Vagina (tissue), 2 donors: ENCODE data around the gene MACROD2. TPM values are rescaled to one million over a fixed set of nuclear protein-coding genes. Genes with fewer than 3 reads are reported as not detected.
"Not testable (repeated sequence)": the region's sequence is repeated elsewhere in the genome, so short reads cannot be mapped to it uniquely, and the experiment has no call there.

Source experiments
- DNase-seq, 2 donors: peaks; one replicate each; pipeline ENCODE4 v3.0.0-alpha.2; 2017; ENCODE audit errors: extremely low spot score in 2 of 2
- H3K27ac ChIP-seq: fragments of 200-600 bp; sonication (generic); one replicate; pipeline ENCODE4 v1.5.1; 2019
- H3K27me3 ChIP-seq: fragments of 200-600 bp; sonication (generic); one replicate; pipeline ENCODE4 v1.5.1; 2019
- H3K36me3 ChIP-seq, 2 donors: fragments of 200-600 bp; sonication (generic); one replicate each; pipeline ENCODE4 v1.5.1; 2017 to 2019
- H3K4me1 ChIP-seq: fragments of 200-600 bp; sonication (generic); one replicate; pipeline ENCODE4 v1.5.1; 2019
- H3K4me3 ChIP-seq, 2 donors: fragments of 200-600 bp; sonication (generic); 1 replicate in 1 of 2; 2 replicates in 1 of 2; pipeline ENCODE4 v1.5.1; 2016 to 2019
- H3K9me3 ChIP-seq: fragments of 200-600 bp; sonication (generic); one replicate; pipeline ENCODE4 v1.5.1; 2019
- POLR2A ChIP-seq, 2 donors: fragments of 450-650 bp; IDR thresholded peaks; one replicate each; pipeline ENCODE4 v1.6.1; 2017; ENCODE audit warnings: antibody characterized with exemption in 2 of 2, mild to moderate bottlenecking in 2 of 2, moderate library complexity in 2 of 2
- POLR2AphosphoS5 ChIP-seq, 2 donors: sonication (generic); formaldehyde crosslinking; IDR thresholded peaks; one replicate each; pipeline ENCODE4 v1.9.0; 2017; ENCODE audit warnings: antibody characterized with exemption in 2 of 2, mild to moderate bottlenecking in 2 of 2, low read depth in 1 of 2; ENCODE audit not compliant: insufficient read depth in 1 of 2
- intact Hi-C: fragments of 100-400 bp; cut with DNase I; formaldehyde crosslinking; loops from one replicate; pipeline ENCODE4 v1.15.1; 2023
- total RNA-seq: library from RNA; depleted of rRNA; stranded (reverse); fragments of >200 nt; gene quantifications from one replicate; pipeline ENCODE4 v1.2.3, GENCODE V29; 2016
- TF ChIP-seq, protein P1 (sequence below), 3 experiments: fragments of 450-650 bp in 2 of 3; fragments of 200-600 bp in 1 of 3; sonication (generic) in 1 of 3; IDR thresholded peaks; one replicate each; pipeline ENCODE4 v1.5.1; 2017 to 2019; ENCODE audit warnings: antibody characterized with exemption in 3 of 3, mild to moderate bottlenecking in 2 of 3, moderate library complexity in 2 of 3

MACROD2 gene
- total RNA-seq, 1 donor from 2014 or later = 12.5 TPM

DNA sequence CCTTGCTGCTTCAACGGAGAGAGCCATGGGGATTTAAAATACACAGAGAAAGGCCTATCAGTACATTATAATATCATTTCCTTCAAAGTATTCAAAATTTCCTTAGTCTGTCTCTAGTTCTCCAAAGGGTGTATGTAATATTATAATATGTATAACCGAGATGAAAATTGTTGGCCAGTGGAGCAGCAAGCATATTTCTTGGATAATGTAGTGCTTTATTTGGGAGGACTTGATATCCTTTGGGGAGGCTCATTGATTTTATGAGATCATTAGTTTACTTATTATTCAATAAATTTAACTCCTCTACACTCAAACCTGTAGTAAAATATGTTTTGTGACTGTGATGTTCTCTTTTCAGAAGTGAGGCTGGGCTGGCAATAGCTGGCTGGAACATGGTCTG lies 1145.0 kb downstream of the MACROD2 start:
- intact Hi-C loops = no loop called here
- Histone ChIP-seq H3K27me3 (no peaks in the 10 kb centered on the region), H3K9me3 (no peaks in the 10 kb centered on the region), H3K4me1 (peaks cover 7% of the 10 kb centered on the region), H3K36me3 (no peaks in the 10 kb centered on the region), H3K27ac (no peak overlapping the region), H3K4me3 (no peak overlapping the region)
- no peak for DNase-seq
- TF ChIP-seq POLR2A (IDR thresholded peaks at IDR 0.05) (no peak), POLR2AphosphoS5 (IDR thresholded peaks at IDR 0.05; ENCODE audit: insufficient read depth in 1 of 2, low read depth in 1 of 2) (no peak)
- TF ChIP-seq, protein P1, sequence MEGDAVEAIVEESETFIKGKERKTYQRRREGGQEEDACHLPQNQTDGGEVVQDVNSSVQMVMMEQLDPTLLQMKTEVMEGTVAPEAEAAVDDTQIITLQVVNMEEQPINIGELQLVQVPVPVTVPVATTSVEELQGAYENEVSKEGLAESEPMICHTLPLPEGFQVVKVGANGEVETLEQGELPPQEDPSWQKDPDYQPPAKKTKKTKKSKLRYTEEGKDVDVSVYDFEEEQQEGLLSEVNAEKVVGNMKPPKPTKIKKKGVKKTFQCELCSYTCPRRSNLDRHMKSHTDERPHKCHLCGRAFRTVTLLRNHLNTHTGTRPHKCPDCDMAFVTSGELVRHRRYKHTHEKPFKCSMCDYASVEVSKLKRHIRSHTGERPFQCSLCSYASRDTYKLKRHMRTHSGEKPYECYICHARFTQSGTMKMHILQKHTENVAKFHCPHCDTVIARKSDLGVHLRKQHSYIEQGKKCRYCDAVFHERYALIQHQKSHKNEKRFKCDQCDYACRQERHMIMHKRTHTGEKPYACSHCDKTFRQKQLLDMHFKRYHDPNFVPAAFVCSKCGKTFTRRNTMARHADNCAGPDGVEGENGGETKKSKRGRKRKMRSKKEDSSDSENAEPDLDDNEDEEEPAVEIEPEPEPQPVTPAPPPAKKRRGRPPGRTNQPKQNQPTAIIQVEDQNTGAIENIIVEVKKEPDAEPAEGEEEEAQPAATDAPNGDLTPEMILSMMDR (IDR thresholded peaks at IDR 0.05) = no peak

DNA sequence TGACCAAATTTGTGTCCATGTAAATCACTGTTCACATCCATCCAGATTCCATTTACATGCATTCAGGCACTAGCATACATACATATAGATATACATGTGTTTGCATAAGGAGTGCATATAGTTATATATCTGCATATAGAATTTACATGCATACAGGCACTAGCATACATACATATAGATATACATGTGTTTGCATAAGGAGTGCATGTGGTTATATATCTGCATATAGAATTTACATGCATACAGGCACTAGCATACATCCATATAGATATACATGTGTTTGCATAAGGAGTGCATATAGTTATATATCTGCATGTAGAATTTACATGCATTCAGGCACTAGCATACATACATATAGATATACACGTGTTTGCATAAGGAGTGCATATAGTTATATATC lies 1145.6 kb downstream of the MACROD2 start:
- H3K36me3 ChIP-seq, intact Hi-C loops, DNase-seq, H3K4me3 ChIP-seq, H3K9me3 ChIP-seq, H3K27ac ChIP-seq, H3K4me1 ChIP-seq, H3K27me3 ChIP-seq: not testable (repeated sequence)

DNA sequence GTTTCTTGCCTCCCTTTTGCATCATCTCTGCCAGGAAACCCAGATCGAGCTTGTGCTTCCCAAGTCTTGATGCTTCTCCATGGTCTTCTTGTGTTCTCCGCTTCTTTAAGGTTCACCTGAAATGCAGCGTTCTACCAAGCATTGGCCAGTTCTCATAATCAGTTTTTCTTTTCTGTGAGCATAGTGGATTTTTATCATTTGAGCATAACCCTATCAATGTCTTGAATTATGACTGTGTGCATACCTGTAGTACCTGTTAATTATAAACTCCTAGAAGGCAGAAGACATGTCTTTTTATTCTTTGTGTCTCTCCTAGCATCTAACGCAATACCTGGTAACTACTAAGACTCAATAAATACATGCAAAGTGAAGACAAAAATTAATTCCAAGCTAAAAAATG lies 1146.5 kb downstream of the MACROD2 start:
- no peak overlapping the region for H3K27ac ChIP-seq
- no peak overlapping the region for H3K4me3 ChIP-seq
- DNase-seq = no peak
- H3K27me3 ChIP-seq = no peaks in the 10 kb centered on the region
- no peak for TF ChIP-seq POLR2AphosphoS5 (IDR thresholded peaks at IDR 0.05; ENCODE audit: insufficient read depth in 1 of 2, low read depth in 1 of 2)
- TF ChIP-seq POLR2A (IDR thresholded peaks at IDR 0.05) = no peak
- TF ChIP-seq, protein P1 (IDR thresholded peaks at IDR 0.05) = no peak
- intact Hi-C loops = no loop called here
- H3K36me3 ChIP-seq = no peaks in the 10 kb centered on the region
- peaks cover 7% of the 10 kb centered on the region for H3K4me1 ChIP-seq
- H3K9me3 ChIP-seq = no peaks in the 10 kb centered on the region

DNA sequence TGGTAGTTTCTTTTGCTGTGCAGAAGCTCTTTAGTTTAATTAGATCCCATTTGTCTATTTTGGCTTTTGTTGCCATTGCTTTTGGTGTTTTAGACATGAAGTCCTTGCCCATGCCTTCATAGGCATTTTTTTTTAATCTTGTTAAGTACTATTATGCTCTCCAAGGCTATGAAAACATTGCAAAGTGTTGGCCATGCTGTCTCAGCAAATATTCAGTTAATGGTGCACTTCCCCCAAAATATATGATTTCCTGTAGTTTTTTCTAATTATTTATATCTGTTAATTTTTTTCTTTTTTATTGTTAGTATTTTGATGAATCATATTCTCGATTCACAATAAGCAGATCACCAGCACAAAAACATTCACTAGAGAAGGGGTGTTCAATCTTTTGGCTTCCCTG lies 1148.2 kb downstream of the MACROD2 start:
- Histone ChIP-seq H3K9me3 (no peaks in the 10 kb centered on the region), H3K27ac (no peak overlapping the region), H3K27me3 (no peaks in the 10 kb centered on the region), H3K4me1 (peaks cover 7% of the 10 kb centered on the region), H3K4me3 (no peak overlapping the region), H3K36me3 (no peaks in the 10 kb centered on the region)
- TF ChIP-seq POLR2AphosphoS5 (IDR thresholded peaks at IDR 0.05; ENCODE audit: insufficient read depth in 1 of 2, low read depth in 1 of 2) (no peak), POLR2A (IDR thresholded peaks at IDR 0.05) (no peak)
- TF ChIP-seq, protein P1 (IDR thresholded peaks at IDR 0.05) = no peak
- no peak for DNase-seq
- intact Hi-C loops = no loop called here

DNA sequence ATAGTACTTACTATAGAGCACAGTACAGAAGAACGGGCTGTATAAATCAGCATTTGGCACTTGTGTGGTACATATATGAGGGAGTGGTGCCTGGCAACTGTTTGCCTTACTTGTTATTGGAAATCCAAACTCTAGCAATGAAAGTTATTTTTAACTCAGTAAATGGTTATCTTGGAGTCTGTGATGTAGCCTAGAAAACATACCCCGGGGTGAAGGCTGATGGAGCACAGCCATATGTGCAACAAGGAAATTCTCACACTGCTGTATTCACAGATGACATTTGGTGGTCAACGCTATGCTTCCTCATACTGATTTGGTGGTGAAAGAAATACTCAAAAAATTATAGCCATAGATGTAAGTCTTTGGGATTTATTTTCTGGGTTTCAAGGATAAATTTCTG lies 1149.6 kb downstream of the MACROD2 start:
- intact Hi-C loops = no loop called here
- no peak overlapping the region for H3K27ac ChIP-seq

More for the DNA sequence above, 1149.6 kb downstream of the MACROD2 start:
- DNase-seq = no peak
- Histone ChIP-seq H3K27me3 (no peaks in the 10 kb centered on the region), H3K9me3 (no peaks in the 10 kb centered on the region), H3K4me1 (no peaks in the 10 kb centered on the region), H3K36me3 (no peaks in the 10 kb centered on the region), H3K4me3 (no peak overlapping the region)
- TF ChIP-seq POLR2A (IDR thresholded peaks at IDR 0.05) (no peak), POLR2AphosphoS5 (IDR thresholded peaks at IDR 0.05; ENCODE audit: insufficient read depth in 1 of 2, low read depth in 1 of 2) (no peak)
- TF ChIP-seq, protein P1 (IDR thresholded peaks at IDR 0.05) = no peak
